NCI-H1436 (cell line): ENCODE results near the gene ACSL3.

Experiments used
- DNase-seq: peaks from one replicate; lab custom pipeline; 2025; lab: John Stamatoyannopoulos, UW

Gene ACSL3

DNA sequence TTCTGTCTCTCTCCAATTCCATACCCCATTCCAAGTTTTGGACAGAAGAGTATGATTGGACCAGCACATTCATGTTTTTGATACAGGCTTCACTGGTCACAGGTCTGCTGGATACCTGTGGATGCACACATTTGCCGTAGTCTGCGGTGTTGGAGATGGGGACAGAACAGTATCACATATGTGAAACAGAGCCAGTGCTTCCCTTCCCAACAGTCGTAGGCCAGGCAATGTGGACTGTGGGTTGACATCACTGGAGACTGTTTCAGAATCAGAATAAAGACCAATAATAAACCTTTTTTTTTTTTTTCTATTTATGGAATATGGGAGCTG is 18.7 kb downstream of the ACSL3 start:
- DNase-seq = no peak

DNA sequence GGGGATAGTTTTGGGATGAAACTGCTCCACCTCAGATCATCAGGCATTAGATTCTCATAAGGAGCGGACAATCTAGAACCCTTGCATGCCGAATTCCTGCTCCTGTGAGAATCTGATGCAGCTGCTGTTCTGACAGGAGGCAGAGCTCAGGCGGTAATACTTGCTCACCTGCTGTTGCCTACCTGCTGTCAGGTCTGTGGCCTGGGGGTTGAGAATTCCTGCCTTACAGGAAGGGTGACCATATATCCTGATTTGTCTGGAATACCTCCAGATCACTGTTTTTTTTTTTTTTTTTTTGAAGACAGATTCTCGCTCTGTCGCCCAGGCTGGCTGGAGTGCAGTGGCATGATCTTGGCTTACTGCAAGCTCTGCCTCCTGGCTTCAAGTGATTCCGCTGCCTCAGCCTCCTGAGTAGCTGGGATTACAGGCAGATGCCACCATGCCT is 21.7 kb downstream of the ACSL3 start:
- no peak for DNase-seq

DNA sequence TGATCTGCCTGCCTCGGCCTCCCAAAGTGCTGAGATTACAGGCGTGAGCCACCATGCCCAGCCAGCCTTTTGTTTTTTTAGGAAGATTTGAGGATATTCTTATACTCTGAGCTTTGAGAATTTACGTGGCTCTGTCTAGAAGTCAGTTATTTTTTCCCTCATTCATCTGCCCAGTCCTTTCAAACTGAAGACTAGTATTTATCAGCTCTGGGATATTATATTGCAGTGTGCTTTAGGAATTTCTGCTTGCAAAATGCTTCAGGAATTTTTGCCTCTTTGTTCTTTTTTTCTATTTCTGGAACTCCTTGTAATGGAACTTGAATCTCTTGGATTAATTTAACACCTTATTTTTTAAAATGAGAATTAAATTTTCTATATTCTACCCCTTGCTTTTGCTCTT is 22.6 kb downstream of the ACSL3 start:
- no peak for DNase-seq

DNA sequence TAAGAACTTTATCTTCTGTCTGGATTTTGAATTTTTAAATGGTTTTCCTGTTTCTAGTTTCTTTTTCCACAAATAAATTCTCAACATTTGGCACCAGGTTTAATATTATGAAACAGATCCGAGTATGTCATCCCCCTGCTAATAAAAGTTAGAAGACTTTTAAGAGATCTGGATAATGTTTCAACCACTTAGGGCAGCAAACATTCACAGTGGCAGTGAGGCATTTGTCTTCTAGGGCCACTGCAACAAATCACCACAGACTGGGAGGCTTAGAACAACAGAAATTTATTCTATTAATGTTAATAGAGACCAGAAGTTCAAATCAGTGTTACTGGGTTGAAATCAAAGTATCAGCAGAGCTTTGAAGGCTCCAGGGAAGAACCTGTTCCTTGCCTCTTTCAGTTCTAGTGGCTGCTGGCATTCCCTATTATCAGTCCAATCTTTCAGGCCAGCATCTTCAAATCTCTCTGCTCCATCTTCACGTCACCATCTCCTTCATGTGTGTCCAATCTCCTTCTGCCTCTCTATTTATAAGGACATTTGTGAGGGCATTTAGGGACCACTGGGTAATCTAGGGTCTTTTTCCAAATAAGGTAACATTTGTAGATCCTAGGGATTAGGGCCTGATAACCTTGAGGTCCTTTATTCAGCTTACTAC is 23.4 kb downstream of the ACSL3 start:
- no peak for DNase-seq

DNA sequence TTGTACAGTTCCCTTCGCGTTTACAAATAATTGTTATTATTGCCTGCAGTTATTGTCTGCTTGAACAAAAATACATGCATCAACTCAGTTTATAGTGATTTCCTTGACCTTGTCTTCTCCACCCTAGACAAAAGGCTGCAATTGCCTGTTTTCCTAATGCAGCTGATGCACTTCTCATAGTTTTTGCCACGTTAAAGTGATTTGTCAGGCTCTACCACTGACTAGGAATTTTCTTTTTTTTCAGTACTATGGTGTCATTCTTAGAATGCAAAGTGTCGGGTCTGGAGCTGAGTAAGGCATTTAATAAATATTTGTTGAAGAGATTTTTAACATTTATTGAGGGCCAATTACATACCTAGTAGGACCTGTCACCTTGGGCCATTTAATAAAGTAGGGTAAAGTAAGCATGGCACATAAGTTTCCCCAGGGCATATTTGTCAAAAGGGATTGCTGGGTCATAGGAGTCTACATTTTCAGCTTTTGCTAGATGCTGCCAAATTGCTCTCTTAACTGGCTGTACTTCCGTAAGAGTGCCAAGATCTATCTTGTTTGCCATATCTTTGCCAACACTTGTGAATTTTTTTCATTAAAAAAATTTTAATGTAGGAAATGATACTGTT is 24.1 kb downstream of the ACSL3 start:
- no peak for DNase-seq

DNA sequence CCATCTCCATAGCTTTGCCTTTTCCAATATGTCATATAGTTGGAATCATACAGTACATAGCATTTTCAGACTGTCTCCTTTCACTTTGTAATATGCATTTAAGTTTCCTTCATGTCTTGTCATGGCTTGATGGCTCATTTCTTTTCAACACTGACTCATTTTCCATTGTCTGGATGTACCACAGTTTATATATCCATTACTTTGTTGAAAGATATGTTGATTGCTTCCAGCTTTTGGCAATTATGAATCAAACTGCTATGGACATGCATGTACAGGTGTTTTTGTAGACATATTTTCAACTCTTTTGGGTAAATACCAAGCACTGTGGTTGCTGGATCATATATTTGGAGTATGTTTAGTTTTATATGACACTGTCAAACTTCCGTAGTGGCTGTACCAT is 26.3 kb downstream of the ACSL3 start:
- DNase-seq = no peak

DNA sequence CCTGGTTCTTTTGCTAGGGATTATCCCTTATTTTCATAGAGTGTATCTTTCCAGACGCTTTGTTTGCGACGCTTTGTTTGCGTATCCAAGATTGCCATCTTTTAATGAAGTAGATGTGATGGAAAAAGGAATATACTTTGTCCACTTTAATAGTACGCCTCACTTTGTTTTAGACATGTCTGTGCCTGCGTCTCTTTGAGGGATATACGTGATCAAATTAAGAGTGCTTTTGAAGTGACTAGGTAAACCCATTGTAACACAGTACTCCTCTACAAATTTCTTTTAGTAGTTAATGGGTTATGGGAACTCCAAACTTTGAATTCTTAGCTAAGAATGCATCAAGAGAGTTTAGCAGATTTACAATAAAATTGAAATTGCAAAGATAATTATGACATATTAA is 27.9 kb downstream of the ACSL3 start:
- DNase-seq = no peak

DNA sequence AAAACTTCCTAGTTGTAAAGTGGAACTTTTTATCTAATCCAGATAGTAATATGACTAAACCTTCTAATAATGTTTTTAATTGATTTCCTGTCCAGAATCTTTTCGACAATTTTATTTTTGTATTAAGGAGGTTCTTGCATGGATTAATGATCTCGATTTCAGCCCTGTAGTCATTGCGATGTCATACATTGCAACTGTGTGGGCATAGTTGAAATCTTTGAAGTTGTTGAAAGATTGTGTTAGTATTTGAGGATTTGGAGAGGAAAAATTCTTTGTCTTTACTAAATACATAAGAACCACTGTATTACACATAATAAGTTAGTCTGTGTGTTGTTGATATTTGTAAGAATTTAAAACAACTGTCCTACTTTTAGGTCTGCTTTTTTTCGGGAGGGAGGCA is 31.1 kb downstream of the ACSL3 start:
- DNase-seq = no peak

DNA sequence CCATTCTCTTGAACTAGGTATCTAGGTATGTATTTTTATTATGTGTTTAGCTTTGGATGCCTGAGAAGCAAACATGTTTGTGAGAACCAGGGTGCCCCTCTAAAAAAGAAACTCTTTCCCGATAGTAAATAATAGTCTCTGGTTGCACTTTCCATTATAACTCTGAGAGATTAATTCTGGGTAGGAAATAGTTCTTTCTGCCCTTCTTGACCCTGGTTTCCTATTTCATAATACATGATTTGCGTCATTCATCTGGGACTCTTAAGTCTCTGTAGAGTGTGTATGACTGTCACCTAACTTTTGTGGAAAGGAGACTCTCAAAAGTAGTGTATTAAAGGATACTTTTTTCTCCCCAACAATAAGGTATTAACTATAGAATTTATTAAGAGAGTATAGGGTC is 31.5 kb downstream of the ACSL3 start:
- DNase-seq = no peak

DNA sequence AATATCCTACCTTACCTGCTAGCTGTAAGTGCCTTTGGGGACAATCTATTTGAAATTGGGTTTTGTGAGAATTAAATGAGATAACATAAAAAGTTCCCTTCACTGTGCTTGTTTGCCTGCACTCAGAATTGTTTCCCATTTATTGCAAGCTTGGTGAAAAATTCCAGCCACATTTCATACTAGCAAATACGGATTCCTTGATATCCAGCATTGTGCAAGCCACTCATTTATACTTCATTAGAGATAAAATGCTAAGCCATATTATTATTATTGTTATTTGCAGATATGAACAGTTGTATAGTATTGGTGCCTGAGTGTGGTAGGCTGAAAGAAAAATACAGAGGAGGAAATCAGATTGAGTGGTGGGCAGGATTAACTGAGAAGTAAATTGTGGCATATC is 31.9 kb downstream of the ACSL3 start:
- no peak for DNase-seq

DNA sequence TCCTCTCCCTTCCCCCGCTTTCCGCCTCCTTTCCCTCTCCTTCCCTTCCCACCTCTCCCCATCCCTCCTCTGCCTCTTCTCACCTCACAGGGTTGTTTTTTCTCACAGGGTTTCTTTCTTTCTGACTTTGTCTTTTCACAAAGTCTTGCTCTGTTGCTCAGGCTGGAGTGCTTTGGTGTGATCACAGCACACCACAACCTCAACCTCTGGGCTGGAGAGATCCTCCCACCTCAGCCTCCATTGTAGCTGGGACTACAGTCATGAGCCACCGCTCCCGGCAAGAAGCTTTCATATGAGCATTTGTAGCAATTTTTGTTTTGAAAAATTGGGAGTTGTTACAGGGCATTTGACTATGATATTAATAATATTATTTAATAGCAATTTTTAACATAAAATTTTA is 32.9 kb downstream of the ACSL3 start:
- no peak for DNase-seq

DNA sequence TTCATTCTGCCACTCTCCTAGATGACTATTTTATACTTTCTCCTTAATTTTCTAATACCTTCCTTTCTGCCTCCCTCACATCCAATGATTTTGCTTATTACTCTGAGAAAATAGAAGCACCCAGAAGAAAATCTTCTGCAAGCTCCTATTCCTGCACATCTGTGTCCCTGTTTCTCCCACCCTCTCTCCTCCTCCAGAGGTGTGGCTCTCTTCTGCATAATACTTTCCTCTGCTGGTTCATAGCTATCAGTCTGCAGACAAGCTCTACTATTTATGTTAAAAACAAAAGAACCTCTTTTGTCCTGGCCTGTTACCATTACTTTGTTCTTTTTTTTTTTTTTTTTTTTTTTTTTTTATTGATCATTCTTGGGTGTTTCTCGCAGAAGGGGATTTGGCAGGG is 34.3 kb downstream of the ACSL3 start:
- no peak for DNase-seq

DNA sequence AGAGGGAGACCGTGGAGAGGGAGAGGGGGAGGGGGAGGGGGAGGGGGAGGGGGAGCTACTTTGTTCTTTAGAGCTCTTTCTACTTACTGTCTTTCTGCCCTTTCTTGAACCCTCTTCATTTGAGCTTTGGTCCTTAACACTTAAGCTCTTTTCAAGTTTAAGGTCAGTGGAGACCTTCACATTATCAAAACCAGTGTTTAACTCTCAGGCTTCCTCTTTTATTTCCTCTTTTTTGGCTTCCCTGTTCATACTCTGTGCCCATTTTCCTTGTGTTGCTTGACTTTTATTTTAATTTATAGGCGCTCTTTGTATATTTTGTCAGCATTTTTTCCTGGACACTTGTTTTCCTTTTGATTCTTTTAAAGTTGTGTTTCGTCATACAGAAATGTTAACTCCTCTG is 37.1 kb downstream of the ACSL3 start:
- DNase-seq = no peak

DNA sequence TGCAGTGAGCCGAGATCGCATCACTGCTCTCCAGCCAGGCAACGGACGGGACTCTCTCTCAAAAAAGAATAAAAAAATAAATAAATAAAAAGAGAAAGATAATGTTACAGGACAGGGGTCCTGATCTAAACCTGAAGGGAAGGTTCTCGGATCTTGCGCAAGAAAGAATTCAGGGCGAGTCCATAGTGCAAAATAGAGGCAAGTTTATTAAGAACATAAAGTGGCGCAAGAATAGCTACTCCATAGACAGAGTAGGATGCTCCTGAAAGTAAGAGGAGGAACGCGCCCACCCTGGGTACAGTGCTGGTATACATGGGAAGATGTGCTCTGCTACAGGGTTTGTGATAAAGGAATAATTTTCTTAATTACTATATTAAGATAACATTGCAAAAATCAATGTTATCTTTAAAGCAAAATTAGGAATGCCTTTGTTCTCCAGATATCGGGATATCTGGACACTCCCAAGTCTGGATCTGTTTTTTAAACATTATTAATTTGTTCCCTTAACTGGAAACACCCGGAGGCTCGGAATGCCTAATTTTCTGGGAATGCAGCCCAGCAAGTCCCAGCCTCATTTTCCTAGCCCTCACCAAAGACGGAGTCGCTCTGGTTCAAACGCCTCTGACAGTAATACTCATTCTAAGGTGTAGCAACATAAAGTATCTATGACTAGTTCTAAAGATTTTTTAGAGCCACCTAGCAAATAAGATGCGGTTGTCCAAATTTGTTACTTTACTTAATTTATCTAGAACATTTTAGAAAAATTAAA is 38.8 kb downstream of the ACSL3 start:
- no peak for DNase-seq

DNA sequence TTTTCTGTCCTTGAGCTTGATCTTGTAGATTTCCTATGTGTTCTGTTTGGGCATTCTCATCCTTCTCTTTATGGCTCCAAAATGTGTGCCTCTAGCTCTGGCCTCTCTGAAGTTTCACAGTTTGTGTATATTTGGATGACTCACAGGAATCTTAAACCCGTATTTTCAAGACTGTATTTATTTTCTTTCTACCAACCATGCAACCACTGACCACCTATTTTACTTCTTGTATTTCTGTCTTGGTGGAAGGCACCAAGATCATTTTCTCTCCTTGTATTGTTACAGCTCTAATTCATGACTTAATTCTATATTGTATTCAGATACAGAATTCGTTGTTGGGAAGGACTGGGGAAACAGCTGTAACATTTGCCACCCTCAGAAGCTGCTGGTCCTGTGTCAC is 39.5 kb downstream of the ACSL3 start:
- no peak for DNase-seq

DNA sequence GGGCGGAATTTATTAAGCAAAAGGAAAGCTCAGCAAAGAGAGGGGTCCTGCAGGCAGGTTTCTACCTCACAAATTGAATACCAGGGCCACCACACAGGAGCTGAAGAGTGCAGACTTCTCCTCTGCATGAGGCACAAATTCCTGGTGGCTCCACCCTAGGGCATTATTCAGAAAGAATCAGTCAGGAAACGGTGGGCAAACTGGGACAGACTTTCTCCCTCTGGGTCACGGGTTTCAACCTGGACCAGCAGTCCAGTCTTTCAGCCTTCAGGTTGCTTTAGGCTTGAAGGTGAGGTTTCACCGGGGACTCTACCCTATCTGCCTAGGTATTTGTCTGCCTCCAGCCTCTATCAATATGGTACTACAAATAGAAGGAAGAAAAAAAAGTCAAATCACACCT is 41.8 kb downstream of the ACSL3 start:
- no peak for DNase-seq

DNA sequence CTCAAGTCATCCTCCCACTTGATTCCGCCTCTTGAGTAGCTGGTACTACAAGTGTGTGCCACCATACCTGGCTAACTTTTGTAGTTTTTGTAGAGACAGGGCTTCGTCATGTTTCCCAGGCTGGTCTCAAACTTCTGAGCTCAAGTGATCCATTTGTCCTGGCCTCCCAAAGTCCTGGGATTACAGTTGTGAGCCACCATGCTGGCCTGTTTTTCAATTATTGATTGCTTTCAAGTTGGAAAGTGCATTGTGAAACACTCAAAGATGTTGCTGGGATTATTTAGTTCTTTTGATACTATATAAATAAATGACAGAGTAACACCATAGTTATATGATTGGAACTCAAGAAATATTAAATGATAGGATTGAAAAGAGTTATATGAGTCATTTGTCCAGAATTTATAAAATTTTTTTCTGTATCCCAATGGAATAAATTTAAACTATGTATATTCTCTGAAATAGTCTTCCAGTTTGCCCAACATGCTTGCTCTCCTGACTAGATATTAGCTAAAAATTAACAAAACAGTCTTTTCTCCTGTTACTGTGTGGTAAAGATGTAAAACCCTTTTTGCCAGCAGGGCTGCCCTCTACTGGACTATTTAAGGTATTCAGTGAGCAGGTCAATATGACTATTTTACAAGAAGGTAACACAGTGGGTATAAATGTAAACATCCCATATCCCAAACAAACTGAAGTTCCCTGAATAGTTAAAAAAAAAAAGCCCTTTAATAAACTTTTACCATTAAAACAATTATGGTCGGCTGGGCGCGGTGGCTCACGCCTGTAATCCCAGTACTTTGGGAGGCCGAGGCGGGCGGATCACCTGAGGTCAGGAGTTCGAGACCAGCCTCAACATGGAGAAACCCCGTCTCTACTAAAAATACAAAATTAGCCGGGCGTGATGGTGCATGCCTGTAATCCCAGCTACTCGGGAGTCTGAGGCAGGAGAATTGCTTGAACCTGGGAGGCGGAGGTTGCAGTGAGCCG is 42.7 kb downstream of the ACSL3 start:
- peak; percentile 35 for DNase-seq

DNA sequence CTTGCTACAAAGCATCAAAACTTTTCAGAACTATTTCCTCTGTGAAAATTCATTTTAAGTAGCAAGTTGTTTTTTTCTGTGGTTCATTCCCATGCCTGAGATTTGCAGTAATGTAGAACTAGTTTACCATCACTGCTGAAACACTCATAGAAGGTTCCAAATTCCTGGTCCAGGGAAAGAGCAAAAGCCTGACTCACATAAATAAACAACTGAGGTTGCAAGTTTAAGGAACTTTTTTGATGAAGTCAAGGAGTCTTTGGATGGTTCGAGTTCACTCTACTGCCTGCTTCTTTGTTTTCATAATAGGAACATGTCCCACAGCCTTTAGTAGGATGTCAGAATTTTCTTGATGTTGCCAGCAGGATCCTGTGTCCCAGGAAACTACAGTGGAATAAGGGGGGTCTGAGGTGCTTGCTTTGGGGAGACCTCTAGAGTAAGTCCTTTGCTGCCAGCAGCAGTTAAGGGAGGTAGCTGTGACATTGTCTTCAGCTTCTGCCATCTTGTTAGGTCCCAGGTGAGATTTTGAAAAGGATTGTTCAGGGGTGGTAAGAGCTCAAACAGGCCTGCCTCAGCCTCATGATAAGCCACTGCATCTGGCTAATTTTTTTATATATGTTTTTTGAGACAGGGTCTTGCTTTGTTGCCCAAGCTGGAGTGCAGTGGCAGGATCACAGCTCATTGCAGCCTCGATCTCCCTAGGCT is 43.9 kb downstream of the ACSL3 start:
- no peak for DNase-seq

DNA sequence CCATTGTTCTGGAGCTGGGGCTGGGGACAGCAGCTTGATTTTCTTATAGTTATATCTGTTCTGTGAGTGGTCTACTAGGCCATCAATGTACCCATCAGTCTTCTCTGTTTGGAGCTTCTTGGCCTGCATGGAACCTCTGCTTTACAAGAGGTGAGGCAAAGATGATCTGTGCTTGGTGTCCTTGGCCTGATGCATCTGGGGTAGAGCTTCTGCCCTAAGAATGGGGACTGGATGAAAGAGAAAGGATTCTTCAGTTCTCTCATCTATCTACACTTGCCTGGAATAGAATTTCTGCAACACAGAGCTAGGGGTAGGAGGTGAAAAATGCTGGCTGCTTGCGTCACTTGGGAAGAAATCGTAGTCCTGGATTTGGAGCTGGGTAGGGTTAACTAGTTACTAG is 46.2 kb downstream of the ACSL3 start:
- DNase-seq = no peak

DNA sequence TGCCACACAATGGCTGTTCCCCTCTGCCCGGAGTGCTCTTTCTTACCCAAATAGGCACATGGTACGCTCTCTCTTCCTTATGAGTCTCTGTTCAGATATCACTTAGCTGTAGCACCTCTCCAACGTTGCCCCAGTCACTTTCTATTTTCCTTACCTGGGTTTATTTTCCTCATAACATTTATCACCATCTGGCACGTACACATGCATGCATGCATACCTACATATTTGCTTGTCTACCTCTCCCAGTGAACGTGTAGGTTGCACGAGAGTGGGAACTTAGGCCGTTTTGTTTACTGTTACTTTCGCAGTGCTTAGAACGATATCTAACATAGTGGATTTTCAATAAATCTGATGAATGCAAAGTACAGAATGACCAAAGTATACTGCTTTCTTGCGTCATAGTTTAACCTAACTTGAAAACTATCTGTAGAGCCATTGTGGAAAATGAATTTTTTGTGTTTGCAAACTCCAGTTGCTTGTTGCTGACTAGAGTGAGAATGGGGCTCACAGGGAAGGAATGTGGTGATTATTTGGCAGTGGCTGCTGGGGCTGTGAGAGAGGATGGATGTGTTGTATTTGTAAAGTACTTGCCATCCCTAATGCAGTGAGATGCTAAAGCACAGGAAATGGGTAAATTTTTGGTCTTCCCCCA is 47.1 kb downstream of the ACSL3 start:
- DNase-seq = no peak

DNA sequence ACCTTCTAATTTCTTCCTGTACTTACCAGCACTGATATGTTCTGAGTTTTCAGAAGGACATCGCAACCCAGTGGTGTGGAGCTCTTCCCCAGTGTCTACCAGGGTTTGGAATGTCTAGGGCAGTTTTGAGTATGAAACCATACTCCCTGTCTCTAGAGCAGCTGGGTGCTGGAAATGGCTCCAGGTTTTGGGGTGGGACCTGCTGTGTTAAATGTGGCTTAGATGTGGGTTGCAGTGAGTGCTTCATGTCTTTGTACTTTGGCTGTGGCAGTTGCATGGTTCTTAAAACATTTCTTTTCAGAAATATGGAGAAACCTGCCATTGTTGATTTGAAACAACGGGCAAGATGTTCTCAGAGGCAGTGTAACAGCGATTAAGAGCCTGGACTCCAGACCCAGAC is 48.5 kb downstream of the ACSL3 start:
- DNase-seq = no peak
